Measurements from ENCODE around the gene EFCAB9. TPM values are rescaled to one million over a fixed set of nuclear protein-coding genes. Genes with fewer than 3 reads are reported as not detected.

EFCAB9 gene
- polyA plus RNA-seq, 1 donor from 2014 or later: not detected

DNA sequence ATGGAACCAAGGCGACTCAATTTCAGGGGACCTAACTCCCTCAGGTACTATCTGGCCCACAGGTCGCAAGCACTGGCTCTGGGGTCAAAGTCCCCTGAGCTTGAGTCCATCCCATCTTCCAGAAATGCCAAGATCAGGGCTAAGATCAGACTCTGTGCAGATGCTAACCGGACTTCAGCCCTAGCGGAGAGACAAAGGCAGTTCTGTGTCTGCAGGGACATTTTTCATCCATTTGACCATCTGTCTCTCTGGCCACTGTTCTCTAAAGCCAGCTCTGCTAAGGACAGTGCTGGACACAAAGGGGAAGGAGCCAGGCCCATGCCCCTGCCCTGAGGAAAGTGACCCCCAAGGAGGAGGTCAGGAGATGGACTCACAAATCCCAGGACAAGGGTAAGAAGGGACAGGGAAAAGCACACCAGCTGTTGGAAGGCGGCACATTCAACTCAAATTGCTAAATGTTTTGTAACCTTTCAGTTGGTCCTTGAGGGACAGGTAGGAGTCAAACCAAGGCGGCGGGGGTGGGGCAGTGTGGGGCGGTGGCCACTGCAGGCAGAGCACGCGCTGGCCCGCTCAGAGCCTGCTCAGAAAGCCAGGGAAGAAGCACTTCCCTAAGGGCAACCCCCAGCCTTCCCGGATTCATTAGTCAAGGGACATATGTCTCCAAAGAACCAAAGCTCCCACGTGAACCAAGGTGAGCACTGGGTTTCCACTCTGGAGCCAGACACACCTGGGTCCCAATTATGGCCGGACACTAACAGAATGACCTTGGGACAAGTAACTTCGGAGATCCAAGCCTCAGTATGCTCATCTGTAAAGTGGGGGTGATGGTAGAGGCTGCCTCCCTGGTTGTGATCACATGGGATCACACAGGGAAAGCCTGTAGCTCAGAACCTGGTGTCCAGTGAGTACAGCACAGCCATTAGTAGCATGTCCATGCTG lies 48.8 kb upstream of the EFCAB9 start:
- H3K27ac ChIP-seq (ENCODE audit: low read length): no peak overlapping the region

DNA sequence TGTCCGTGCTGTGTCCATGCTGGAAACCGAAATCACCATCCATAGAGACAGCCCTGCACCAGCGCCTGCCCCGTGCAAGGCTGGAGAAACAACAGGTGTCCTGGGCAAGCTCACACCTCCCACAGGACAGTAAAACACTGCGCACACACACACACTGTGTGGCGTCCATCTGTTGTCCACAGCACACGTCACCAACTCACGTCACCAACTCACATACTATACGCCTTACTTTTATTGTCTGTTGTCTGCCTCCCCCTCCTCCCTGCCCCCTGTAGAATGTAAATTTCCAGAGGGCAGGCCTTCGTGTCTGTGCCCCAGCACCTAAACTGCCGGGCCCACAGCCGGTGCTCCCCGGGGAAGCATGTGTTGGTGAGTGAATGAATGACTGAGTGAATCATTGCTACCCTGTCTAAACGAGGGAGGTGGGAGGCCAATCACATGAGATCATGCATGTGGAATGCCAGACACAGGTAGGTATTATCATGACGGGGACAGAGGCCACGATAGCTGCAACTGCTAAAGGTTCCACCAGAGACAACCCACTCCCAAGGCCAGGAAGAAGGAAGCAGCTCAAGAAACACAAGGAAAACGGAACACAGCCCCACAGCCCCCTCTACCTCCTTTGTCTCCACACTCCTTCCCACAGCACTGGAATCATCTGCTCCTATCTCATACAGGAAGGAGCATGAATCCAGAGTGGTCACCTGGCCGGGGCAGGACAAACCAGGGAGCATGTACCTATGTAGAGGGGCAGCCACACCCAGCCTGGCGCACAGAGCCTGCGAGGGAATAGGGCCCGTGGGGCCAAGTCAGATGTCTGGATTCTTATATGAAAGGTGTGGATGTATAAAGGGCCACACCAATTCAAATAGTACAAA lies 47.9 kb upstream of the EFCAB9 start:
- no peaks in the 10 kb centered on the region for H3K9me2 ChIP-seq (ENCODE audit: insufficient read depth, low read length)
- H3F3A ChIP-seq (ENCODE audit: insufficient read depth, low read length, poor library complexity, severe bottlenecking): no peaks in the 10 kb centered on the region
- no peak overlapping the region for H3K4me2 ChIP-seq (ENCODE audit: low read length)
- H4K20me1 ChIP-seq (ENCODE audit: insufficient read depth): no peaks in the 10 kb centered on the region
- H3K9ac ChIP-seq (ENCODE audit: low read length): no peak overlapping the region
- no peaks in the 10 kb centered on the region for H3K36me3 ChIP-seq (ENCODE audit: insufficient read depth, low read length)
- H3K79me2 ChIP-seq (replicated peaks; ENCODE audit: insufficient read depth, low read length): no peaks in the 10 kb centered on the region
- no peaks in the 10 kb centered on the region for H3K27me3 ChIP-seq (ENCODE audit: insufficient read depth, low read depth, low read length)
- no peak for TF ChIP-seq MXI1 (conservative IDR thresholded peaks at IDR 0.05; ENCODE audit: poor library complexity, severe bottlenecking)
- TF ChIP-seq, protein P1, sequence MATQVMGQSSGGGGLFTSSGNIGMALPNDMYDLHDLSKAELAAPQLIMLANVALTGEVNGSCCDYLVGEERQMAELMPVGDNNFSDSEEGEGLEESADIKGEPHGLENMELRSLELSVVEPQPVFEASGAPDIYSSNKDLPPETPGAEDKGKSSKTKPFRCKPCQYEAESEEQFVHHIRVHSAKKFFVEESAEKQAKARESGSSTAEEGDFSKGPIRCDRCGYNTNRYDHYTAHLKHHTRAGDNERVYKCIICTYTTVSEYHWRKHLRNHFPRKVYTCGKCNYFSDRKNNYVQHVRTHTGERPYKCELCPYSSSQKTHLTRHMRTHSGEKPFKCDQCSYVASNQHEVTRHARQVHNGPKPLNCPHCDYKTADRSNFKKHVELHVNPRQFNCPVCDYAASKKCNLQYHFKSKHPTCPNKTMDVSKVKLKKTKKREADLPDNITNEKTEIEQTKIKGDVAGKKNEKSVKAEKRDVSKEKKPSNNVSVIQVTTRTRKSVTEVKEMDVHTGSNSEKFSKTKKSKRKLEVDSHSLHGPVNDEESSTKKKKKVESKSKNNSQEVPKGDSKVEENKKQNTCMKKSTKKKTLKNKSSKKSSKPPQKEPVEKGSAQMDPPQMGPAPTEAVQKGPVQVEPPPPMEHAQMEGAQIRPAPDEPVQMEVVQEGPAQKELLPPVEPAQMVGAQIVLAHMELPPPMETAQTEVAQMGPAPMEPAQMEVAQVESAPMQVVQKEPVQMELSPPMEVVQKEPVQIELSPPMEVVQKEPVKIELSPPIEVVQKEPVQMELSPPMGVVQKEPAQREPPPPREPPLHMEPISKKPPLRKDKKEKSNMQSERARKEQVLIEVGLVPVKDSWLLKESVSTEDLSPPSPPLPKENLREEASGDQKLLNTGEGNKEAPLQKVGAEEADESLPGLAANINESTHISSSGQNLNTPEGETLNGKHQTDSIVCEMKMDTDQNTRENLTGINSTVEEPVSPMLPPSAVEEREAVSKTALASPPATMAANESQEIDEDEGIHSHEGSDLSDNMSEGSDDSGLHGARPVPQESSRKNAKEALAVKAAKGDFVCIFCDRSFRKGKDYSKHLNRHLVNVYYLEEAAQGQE (IDR thresholded peaks at IDR 0.05; ENCODE audit: borderline replicate concordance): no peak
- no peak overlapping the region for H3K27ac ChIP-seq (ENCODE audit: low read length)
- H2AFZ ChIP-seq (ENCODE audit: low read depth, low read length): no peak overlapping the region
- no peak overlapping the region for H3K4me3 ChIP-seq (ENCODE audit: low read length)
- H3K9me3 ChIP-seq (ENCODE audit: low read length): no peaks in the 10 kb centered on the region

More for the DNA sequence above, 48.8 kb upstream of the EFCAB9 start:
- H3K9me2 ChIP-seq (ENCODE audit: insufficient read depth, low read length): no peaks in the 10 kb centered on the region
- H3K9me3 ChIP-seq (ENCODE audit: low read length): no peaks in the 10 kb centered on the region
- no peaks in the 10 kb centered on the region for H3K79me2 ChIP-seq (replicated peaks; ENCODE audit: insufficient read depth, low read length)
- no peak overlapping the region for H3K9ac ChIP-seq (ENCODE audit: low read length)
- no peaks in the 10 kb centered on the region for H3K36me3 ChIP-seq (ENCODE audit: insufficient read depth, low read length)
- no peaks in the 10 kb centered on the region for H4K20me1 ChIP-seq (ENCODE audit: insufficient read depth)
- H3K4me2 ChIP-seq (ENCODE audit: low read length): no peak overlapping the region
- H3F3A ChIP-seq (ENCODE audit: insufficient read depth, low read length, poor library complexity, severe bottlenecking): no peaks in the 10 kb centered on the region
- H2AFZ ChIP-seq (ENCODE audit: low read depth, low read length): no peak overlapping the region
- no peak overlapping the region for H3K4me3 ChIP-seq (ENCODE audit: low read length)
- TF ChIP-seq POLR2AphosphoS5 (IDR thresholded peaks at IDR 0.05) (no peak), EZH2 (IDR thresholded peaks at IDR 0.05; ENCODE audit: borderline replicate concordance, insufficient read depth, low read length, poor library complexity, severe bottlenecking) (no peak), SMC3 (conservative IDR thresholded peaks at IDR 0.05; ENCODE audit: poor library complexity) (no peak), MXI1 (conservative IDR thresholded peaks at IDR 0.05; ENCODE audit: poor library complexity, severe bottlenecking) (no peak), RAD21 (conservative IDR thresholded peaks at IDR 0.05) (no peak), EP300 (conservative IDR thresholded peaks at IDR 0.05; ENCODE audit: poor library complexity, severe bottlenecking) (no peak), TAF1 (IDR thresholded peaks at IDR 0.05; ENCODE audit: low read depth) (no peak)
- TF ChIP-seq, protein P1 (IDR thresholded peaks at IDR 0.05; ENCODE audit: borderline replicate concordance): no peak
- TF ChIP-seq, protein P2, sequence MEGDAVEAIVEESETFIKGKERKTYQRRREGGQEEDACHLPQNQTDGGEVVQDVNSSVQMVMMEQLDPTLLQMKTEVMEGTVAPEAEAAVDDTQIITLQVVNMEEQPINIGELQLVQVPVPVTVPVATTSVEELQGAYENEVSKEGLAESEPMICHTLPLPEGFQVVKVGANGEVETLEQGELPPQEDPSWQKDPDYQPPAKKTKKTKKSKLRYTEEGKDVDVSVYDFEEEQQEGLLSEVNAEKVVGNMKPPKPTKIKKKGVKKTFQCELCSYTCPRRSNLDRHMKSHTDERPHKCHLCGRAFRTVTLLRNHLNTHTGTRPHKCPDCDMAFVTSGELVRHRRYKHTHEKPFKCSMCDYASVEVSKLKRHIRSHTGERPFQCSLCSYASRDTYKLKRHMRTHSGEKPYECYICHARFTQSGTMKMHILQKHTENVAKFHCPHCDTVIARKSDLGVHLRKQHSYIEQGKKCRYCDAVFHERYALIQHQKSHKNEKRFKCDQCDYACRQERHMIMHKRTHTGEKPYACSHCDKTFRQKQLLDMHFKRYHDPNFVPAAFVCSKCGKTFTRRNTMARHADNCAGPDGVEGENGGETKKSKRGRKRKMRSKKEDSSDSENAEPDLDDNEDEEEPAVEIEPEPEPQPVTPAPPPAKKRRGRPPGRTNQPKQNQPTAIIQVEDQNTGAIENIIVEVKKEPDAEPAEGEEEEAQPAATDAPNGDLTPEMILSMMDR (IDR thresholded peaks at IDR 0.05; ENCODE audit: poor library complexity, severe bottlenecking): no peak
- no peaks in the 10 kb centered on the region for H3K27me3 ChIP-seq (ENCODE audit: insufficient read depth, low read depth, low read length)

Measured in neural cell (in vitro differentiated cells).